IMR-90 (cell line): ENCODE measurements around the gene SLCO3A1.

ENCODE experiments used
- BHLHE40 ChIP-seq: fragments of 150-350 bp; IDR thresholded peaks from 2 replicates; pipeline ENCODE4 v1.6.1; 2016; ENCODE audit warnings: mild to moderate bottlenecking, low read depth, low read length
- CEBPB ChIP-seq: IDR thresholded peaks from 2 replicates; pipeline ENCODE4 v1.6.1; 2012; ENCODE audit warnings: low read depth, low read length, improper control_type of control experiment
- CTCF ChIP-seq: conservative IDR thresholded peaks from 2 replicates; pipeline ENCODE4 v1.5.1; 2012; ENCODE audit warnings: mild to moderate bottlenecking, low read depth, low read length, improper control_type of control experiment
- FOS ChIP-seq: fragments of 150-350 bp; IDR thresholded peaks from 2 replicates; pipeline ENCODE4 v1.6.1; 2016; ENCODE audit warnings: low read depth, low read length
- POLR2A ChIP-seq: IDR thresholded peaks from 2 replicates; pipeline ENCODE4 v1.6.1; 2012; ENCODE audit warnings: mild to moderate bottlenecking, low read depth, low read length
- RAD21 ChIP-seq: IDR thresholded peaks from 2 replicates; pipeline ENCODE4 v1.6.1; 2012; ENCODE audit warnings: low read length, improper control_type of control experiment
- RCOR1 ChIP-seq: IDR thresholded peaks from 2 replicates; pipeline ENCODE4 v1.6.1; 2012; ENCODE audit warnings: mild to moderate bottlenecking, low read length, improper control_type of control experiment; ENCODE audit not compliant: insufficient replicate concordance
- RFX5 ChIP-seq: IDR thresholded peaks from 2 replicates; pipeline ENCODE4 v1.8.0; 2012; ENCODE audit warnings: low read depth, mild to moderate bottlenecking, low read length, moderate library complexity
- SMC3 ChIP-seq: fragments of 150-350 bp; IDR thresholded peaks from 2 replicates; pipeline ENCODE4 v1.6.1; 2016; ENCODE audit warnings: low read depth, mild to moderate bottlenecking, antibody characterized with exemption, low read length, moderate library complexity

- no peak for TF ChIP-seq CTCF
- TF ChIP-seq RAD21, result no peak
- TF ChIP-seq RFX5, result no peak
- TF ChIP-seq POLR2A, result no peak
- TF ChIP-seq SMC3, result no peak
- TF ChIP-seq RCOR1, result no peak
- no peak for TF ChIP-seq CEBPB
- TF ChIP-seq FOS, result no peak
- no peak for TF ChIP-seq BHLHE40
Observed at GRCh38 chr15:92116330-92116729, 262.8 kb downstream of the SLCO3A1 start.
